Neural cell (in vitro differentiated cells): ENCODE data around the gene SIX1. TPM values are rescaled to one million over a fixed set of nuclear protein-coding genes. Genes with fewer than 3 reads are reported as not detected.

ENCODE experiments used
- H2AFZ ChIP-seq: fragments of 200-600, 300-800 bp; sonication (generic), shearing (Covaris generic); 2 replicates; pipeline ENCODE4 v1.6.0; 2014; ENCODE audit warnings: low read depth, mild to moderate bottlenecking, antibody characterized with exemption, low read length, moderate library complexity
- H3F3A ChIP-seq: fragments of 200-600 bp; shearing (Covaris generic); 2 replicates; pipeline ENCODE4 v1.6.1; 2016; ENCODE audit warnings: mild to moderate bottlenecking, moderate library complexity, mixed read lengths, antibody characterized with exemption, low read length; ENCODE audit not compliant: insufficient read depth, poor library complexity, severe bottlenecking
- H3K27ac ChIP-seq: fragments of 200-600, 300-800 bp; sonication (generic), shearing (Covaris generic); 2 replicates; pipeline ENCODE4 v1.5.1; 2014; ENCODE audit warnings: mild to moderate bottlenecking, low read length, moderate library complexity
- H3K27me3 ChIP-seq: fragments of 300-800, 200-600 bp; sonication (generic), shearing (Covaris generic); 2 replicates; pipeline ENCODE4 v1.6.0; 2014; ENCODE audit warnings: mild to moderate bottlenecking, low read depth, low read length, moderate library complexity; ENCODE audit not compliant: insufficient read depth
- H3K36me3 ChIP-seq: fragments of 300-800, 200-600 bp; sonication (generic), shearing (Covaris generic); 2 replicates; pipeline ENCODE4 v1.5.1; 2014; ENCODE audit warnings: mild to moderate bottlenecking, antibody characterized with exemption, low read length, moderate library complexity; ENCODE audit not compliant: insufficient read depth
- H3K4me2 ChIP-seq: fragments of 300-800, 200-600 bp; sonication (generic), shearing (Covaris generic); 2 replicates; pipeline ENCODE4 v1.6.0; 2014; ENCODE audit warnings: mild to moderate bottlenecking, low read length
- H3K4me3 ChIP-seq: fragments of 300-800, 200-600 bp; sonication (generic), shearing (Covaris generic); 2 replicates; pipeline ENCODE4 v1.5.1; 2014; ENCODE audit warnings: mild to moderate bottlenecking, low read length, moderate library complexity
- H3K79me2 ChIP-seq: fragments of 200-600 bp; shearing (Covaris generic); replicated peaks from 2 replicates; pipeline ENCODE4 v1.6.0; 2014; ENCODE audit warnings: mild to moderate bottlenecking, low read length, moderate library complexity; ENCODE audit not compliant: insufficient read depth
- H3K9ac ChIP-seq: fragments of 300-800, 200-600 bp; sonication (generic), shearing (Covaris generic); 2 replicates; pipeline ENCODE4 v1.6.1; 2016; ENCODE audit warnings: mild to moderate bottlenecking, low read length, mixed read lengths
- H3K9me2 ChIP-seq: fragments of 200-600 bp; shearing (Covaris generic); 2 replicates; pipeline ENCODE4 v1.6.1; 2016; ENCODE audit warnings: mild to moderate bottlenecking, low read length, mixed read lengths; ENCODE audit not compliant: insufficient read depth
- H3K9me3 ChIP-seq: fragments of 200-600, 300-800 bp; sonication (generic), shearing (Covaris generic); 2 replicates; pipeline ENCODE4 v1.6.1; 2016; ENCODE audit warnings: mild to moderate bottlenecking, mixed run types, low read length, moderate library complexity, mixed read lengths
- H4K20me1 ChIP-seq: fragments of 200-600 bp; shearing (Covaris generic); 2 replicates; pipeline ENCODE4 v1.6.1; 2016; ENCODE audit warnings: mild to moderate bottlenecking, mixed run types; ENCODE audit not compliant: insufficient read depth
- EP300 ChIP-seq: fragments of 450-650 bp; conservative IDR thresholded peaks from 2 replicates; pipeline ENCODE4 v1.6.1; 2014; ENCODE audit warnings: antibody characterized with exemption, mild to moderate bottlenecking, moderate library complexity; ENCODE audit not compliant: poor library complexity, severe bottlenecking
- EZH2 ChIP-seq: fragments of 200-600, 300-800 bp; shearing (Covaris generic), sonication (generic); IDR thresholded peaks from 2 replicates; pipeline ENCODE4 v1.6.1; 2014; ENCODE audit warnings: antibody characterized with exemption, low read length, borderline replicate concordance, mild to moderate bottlenecking; ENCODE audit not compliant: insufficient read depth, poor library complexity, severe bottlenecking
- MXI1 ChIP-seq: fragments of 450-650 bp; conservative IDR thresholded peaks from 2 replicates; pipeline ENCODE4 v1.6.1; 2014; ENCODE audit warnings: antibody characterized with exemption, mild to moderate bottlenecking; ENCODE audit not compliant: poor library complexity, severe bottlenecking
- POLR2AphosphoS5 ChIP-seq: IDR thresholded peaks from 2 replicates; pipeline ENCODE4 v1.6.1; 2012
- RAD21 ChIP-seq: fragments of 450-650 bp; conservative IDR thresholded peaks from 2 replicates; pipeline ENCODE4 v1.6.1; 2014; ENCODE audit warnings: antibody characterized with exemption, mild to moderate bottlenecking, moderate library complexity
- SMC3 ChIP-seq: fragments of 450-650 bp; conservative IDR thresholded peaks from 2 replicates; pipeline ENCODE4 v1.6.1; 2014; ENCODE audit warnings: antibody characterized with exemption, mild to moderate bottlenecking, moderate library complexity; ENCODE audit not compliant: poor library complexity
- TAF1 ChIP-seq: IDR thresholded peaks from 2 replicates; pipeline ENCODE4 v1.6.1; 2012; ENCODE audit warnings: low read depth
- polyA plus RNA-seq: library from polyadenylated mRNA; depleted of rRNA; stranded (reverse); fragments of >200 nt; gene quantifications from 2 replicates; pipeline ENCODE4 v1.2.3, GENCODE V29; 2014
- TF ChIP-seq, protein P1 (sequence below): IDR thresholded peaks from 2 replicates; pipeline ENCODE4 v1.6.1; 2012; ENCODE audit warnings: borderline replicate concordance
- TF ChIP-seq, protein P2 (sequence below): fragments of 450-650 bp; IDR thresholded peaks from 2 replicates; pipeline ENCODE4 v1.5.1; 2014; ENCODE audit warnings: antibody characterized with exemption, mild to moderate bottlenecking, moderate library complexity; ENCODE audit not compliant: poor library complexity, severe bottlenecking

SIX1 gene
- polyA plus RNA-seq, 1 donor from 2014 or later, result not detected

DNA sequence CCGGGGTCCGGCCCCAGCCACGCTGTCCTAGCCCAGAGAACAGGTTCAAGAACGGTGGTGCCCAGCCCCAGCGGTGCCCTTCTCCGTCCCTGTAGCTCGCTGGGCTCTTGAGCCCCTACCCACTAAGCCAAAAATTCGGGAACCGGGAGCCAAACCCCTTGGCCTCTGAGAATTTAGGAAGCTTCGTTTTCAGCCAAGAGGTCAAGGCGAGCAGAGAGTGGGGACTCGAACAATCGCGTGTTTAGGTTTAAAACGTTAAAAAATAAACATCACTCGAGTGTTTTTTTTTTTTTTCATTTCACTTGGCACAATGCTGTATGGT lies 6.2 kb downstream of the SIX1 start:
- H3K9ac ChIP-seq, result no peak overlapping the region
- no peaks in the 10 kb centered on the region for H3F3A ChIP-seq
- H3K9me2 ChIP-seq, result no peaks in the 10 kb centered on the region
- no peaks in the 10 kb centered on the region for H3K79me2 ChIP-seq
- TF ChIP-seq, protein P1, sequence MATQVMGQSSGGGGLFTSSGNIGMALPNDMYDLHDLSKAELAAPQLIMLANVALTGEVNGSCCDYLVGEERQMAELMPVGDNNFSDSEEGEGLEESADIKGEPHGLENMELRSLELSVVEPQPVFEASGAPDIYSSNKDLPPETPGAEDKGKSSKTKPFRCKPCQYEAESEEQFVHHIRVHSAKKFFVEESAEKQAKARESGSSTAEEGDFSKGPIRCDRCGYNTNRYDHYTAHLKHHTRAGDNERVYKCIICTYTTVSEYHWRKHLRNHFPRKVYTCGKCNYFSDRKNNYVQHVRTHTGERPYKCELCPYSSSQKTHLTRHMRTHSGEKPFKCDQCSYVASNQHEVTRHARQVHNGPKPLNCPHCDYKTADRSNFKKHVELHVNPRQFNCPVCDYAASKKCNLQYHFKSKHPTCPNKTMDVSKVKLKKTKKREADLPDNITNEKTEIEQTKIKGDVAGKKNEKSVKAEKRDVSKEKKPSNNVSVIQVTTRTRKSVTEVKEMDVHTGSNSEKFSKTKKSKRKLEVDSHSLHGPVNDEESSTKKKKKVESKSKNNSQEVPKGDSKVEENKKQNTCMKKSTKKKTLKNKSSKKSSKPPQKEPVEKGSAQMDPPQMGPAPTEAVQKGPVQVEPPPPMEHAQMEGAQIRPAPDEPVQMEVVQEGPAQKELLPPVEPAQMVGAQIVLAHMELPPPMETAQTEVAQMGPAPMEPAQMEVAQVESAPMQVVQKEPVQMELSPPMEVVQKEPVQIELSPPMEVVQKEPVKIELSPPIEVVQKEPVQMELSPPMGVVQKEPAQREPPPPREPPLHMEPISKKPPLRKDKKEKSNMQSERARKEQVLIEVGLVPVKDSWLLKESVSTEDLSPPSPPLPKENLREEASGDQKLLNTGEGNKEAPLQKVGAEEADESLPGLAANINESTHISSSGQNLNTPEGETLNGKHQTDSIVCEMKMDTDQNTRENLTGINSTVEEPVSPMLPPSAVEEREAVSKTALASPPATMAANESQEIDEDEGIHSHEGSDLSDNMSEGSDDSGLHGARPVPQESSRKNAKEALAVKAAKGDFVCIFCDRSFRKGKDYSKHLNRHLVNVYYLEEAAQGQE, result no peak
- TF ChIP-seq EZH2 (no peak), EP300 (no peak), POLR2AphosphoS5 (no peak), SMC3 (no peak), MXI1 (no peak), TAF1 (no peak), RAD21 (no peak)
- TF ChIP-seq, protein P2, sequence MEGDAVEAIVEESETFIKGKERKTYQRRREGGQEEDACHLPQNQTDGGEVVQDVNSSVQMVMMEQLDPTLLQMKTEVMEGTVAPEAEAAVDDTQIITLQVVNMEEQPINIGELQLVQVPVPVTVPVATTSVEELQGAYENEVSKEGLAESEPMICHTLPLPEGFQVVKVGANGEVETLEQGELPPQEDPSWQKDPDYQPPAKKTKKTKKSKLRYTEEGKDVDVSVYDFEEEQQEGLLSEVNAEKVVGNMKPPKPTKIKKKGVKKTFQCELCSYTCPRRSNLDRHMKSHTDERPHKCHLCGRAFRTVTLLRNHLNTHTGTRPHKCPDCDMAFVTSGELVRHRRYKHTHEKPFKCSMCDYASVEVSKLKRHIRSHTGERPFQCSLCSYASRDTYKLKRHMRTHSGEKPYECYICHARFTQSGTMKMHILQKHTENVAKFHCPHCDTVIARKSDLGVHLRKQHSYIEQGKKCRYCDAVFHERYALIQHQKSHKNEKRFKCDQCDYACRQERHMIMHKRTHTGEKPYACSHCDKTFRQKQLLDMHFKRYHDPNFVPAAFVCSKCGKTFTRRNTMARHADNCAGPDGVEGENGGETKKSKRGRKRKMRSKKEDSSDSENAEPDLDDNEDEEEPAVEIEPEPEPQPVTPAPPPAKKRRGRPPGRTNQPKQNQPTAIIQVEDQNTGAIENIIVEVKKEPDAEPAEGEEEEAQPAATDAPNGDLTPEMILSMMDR, result no peak
- H3K9me3 ChIP-seq, result no peaks in the 10 kb centered on the region
- peaks cover 100% of the 10 kb centered on the region for H3K27me3 ChIP-seq
- H3K27ac ChIP-seq, result no peak overlapping the region
- no peaks in the 10 kb centered on the region for H4K20me1 ChIP-seq
- no peaks in the 10 kb centered on the region for H3K36me3 ChIP-seq
- no peak overlapping the region for H3K4me2 ChIP-seq
- H3K4me3 ChIP-seq, result no peak overlapping the region
- no peak overlapping the region for H2AFZ ChIP-seq

DNA sequence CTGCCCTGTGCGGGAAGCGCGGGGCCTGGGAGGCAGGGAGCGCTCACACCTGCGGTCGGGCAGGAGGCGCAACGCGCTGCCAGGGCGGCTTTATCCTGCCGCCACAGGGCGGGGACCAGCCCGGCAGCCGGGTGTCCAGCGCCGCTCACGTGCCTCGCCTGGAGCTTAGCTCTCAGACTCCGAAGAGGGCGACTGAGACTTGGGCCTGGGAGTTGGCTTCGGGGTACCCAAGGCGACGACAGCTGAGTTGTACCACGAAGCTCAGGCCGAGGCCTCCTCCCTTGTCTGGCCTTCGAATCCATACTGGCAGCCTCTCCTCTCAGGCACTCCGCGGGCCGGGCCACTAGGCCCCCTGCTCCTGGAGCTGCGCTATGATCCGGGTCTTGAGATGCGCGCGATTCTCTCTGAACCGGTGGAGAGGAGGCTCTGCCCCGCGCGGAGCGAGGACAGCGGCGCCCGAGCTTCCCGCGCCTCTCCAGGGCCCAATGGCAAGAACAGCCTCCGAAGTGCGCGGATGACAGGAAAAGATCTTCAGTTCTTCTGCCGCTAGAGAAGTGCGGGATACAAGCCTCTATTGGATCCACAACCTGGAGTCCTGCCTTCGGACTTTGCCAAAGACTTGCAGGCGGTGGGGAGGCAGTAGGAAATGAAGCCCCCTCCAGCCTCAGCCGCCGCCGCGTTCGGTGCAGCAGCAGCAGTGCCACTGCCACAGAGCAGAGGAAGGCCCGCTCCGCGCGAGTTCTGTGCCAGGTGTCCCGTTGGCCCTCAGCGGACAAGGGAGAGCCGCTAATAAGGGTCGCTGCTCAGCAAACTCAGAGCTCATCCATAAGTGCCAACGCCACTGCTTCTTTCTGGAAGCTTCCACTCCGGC lies 6.8 kb downstream of the SIX1 start:
- Histone ChIP-seq H3K9me2 (no peaks in the 10 kb centered on the region), H3K27ac (no peak overlapping the region), H3K9me3 (no peaks in the 10 kb centered on the region), H3K4me3 (no peak overlapping the region), H3K79me2 (no peaks in the 10 kb centered on the region), H3K4me2 (no peak overlapping the region), H2AFZ (no peak overlapping the region), H3K27me3 (peaks cover 100% of the 10 kb centered on the region), H3K36me3 (no peaks in the 10 kb centered on the region), H4K20me1 (no peaks in the 10 kb centered on the region), H3F3A (no peaks in the 10 kb centered on the region), H3K9ac (no peak overlapping the region)
- TF ChIP-seq RAD21, result no peak
- peak; percentile 72 for TF ChIP-seq EZH2
